ENCODE results near the gene CDH13. TPM values are rescaled to one million over a fixed set of nuclear protein-coding genes. Genes with fewer than 3 reads are reported as not detected.

The CDH13 gene
- total and polyA plus RNA-seq, 2 experiments from 2014 or later = 1.2 to 1.5 TPM

DNA sequence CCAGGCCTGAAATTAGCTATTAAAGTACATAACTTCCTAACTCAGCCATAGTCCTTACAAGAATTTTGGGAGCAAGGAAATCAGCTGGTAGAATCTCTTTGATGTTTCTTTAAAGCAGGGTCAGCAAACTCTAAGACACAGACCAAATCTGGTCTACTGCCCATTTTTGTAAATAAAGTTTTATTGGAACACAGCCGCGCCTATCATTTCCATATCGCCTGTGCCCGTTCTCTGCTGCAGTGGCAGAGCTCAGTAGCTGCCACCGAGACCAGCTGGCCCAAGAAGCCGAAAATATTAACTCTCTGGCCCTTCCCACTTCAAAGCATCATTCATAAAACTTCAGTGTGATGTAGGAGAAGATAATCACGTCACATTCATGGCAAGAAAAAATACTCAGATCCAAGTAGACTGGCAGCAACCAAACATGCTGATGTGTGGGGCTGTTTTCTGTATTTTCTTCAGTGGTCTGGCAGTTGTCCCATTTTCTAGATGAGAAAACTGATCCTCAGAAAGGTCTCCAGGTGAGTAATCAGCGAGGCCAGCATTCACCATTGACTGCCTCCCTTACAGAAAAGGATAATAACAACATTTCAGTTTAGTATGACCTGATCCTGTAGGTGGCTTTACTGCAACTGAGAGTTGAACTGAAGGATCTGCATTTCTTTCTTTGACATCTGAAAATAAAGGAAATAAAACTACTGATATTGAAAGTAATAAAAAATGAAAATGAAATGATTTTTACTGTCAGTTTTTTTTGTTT, 1163.1 kb downstream of the CDH13 start:
- Histone ChIP-seq H3K4me3 (no peak overlapping the region), H3K4me1 (ENCODE audit: insufficient read depth) (no peaks in the 10 kb centered on the region), H3K79me2 (no peaks in the 10 kb centered on the region), H3K27me3 (no peaks in the 10 kb centered on the region), H4K20me1 (ENCODE audit: insufficient read depth, poor library complexity, severe bottlenecking) (no peaks in the 10 kb centered on the region), H3K9me2 (replicated peaks; ENCODE audit: insufficient read depth) (no peaks in the 10 kb centered on the region), H3K9me3 (ENCODE audit: low read depth) (no peaks in the 10 kb centered on the region), H3K27ac (no peak overlapping the region), H2AFZ (no peak overlapping the region), H3K36me3 (replicated peaks; ENCODE audit: insufficient read depth, low read depth) (no peaks in the 10 kb centered on the region), H3K4me2 (no peak overlapping the region)
- TF ChIP-seq EZH2phosphoT487 (IDR thresholded peaks at IDR 0.05; ENCODE audit: low read depth, severe bottlenecking, unreplicated experiment) (no peak), EZH2 (IDR thresholded peaks at IDR 0.05; ENCODE audit: borderline replicate concordance) (no peak)
- TF ChIP-seq, protein P1, sequence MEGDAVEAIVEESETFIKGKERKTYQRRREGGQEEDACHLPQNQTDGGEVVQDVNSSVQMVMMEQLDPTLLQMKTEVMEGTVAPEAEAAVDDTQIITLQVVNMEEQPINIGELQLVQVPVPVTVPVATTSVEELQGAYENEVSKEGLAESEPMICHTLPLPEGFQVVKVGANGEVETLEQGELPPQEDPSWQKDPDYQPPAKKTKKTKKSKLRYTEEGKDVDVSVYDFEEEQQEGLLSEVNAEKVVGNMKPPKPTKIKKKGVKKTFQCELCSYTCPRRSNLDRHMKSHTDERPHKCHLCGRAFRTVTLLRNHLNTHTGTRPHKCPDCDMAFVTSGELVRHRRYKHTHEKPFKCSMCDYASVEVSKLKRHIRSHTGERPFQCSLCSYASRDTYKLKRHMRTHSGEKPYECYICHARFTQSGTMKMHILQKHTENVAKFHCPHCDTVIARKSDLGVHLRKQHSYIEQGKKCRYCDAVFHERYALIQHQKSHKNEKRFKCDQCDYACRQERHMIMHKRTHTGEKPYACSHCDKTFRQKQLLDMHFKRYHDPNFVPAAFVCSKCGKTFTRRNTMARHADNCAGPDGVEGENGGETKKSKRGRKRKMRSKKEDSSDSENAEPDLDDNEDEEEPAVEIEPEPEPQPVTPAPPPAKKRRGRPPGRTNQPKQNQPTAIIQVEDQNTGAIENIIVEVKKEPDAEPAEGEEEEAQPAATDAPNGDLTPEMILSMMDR (IDR thresholded peaks at IDR 0.05; ENCODE audit: poor library complexity) = no peak
- 87% methylated on average over 8 of the region's 8 CpGs for WGBS (ENCODE audit: low lambda C conversion rate, missing lambda C conversion rate)
- DNase-seq (ENCODE audit: low spot score) = no peak

- H3K79me2 ChIP-seq = no peaks in the 10 kb centered on the region
- H2AFZ ChIP-seq = no peak overlapping the region
- no peaks in the 10 kb centered on the region for H3K4me1 ChIP-seq (ENCODE audit: insufficient read depth)
- no peaks in the 10 kb centered on the region for H4K20me1 ChIP-seq (ENCODE audit: insufficient read depth, poor library complexity, severe bottlenecking)
- H3K27ac ChIP-seq = no peak overlapping the region
- H3K36me3 ChIP-seq (replicated peaks; ENCODE audit: insufficient read depth, low read depth) = no peaks in the 10 kb centered on the region
- DNase-seq (ENCODE audit: low spot score) = no peak
- no peak overlapping the region for H3K4me2 ChIP-seq
- peaks cover 2% of the 10 kb centered on the region for H3K27me3 ChIP-seq
- H3K9me3 ChIP-seq (ENCODE audit: low read depth) = no peaks in the 10 kb centered on the region
- H3K4me3 ChIP-seq = no peak overlapping the region
- WGBS (ENCODE audit: low lambda C conversion rate, missing lambda C conversion rate) = 93% methylated on average over 10 of the region's 10 CpGs
- TF ChIP-seq EZH2phosphoT487 (IDR thresholded peaks at IDR 0.05; ENCODE audit: low read depth, severe bottlenecking, unreplicated experiment) = no peak
- TF ChIP-seq, protein P1 (IDR thresholded peaks at IDR 0.05; ENCODE audit: poor library complexity) = no peak
- no peak for TF ChIP-seq EZH2 (IDR thresholded peaks at IDR 0.05; ENCODE audit: borderline replicate concordance)
- no peaks in the 10 kb centered on the region for H3K9me2 ChIP-seq (replicated peaks; ENCODE audit: insufficient read depth)
Observed at GRCh38 chr16:83791916-83792315, 1165.1 kb downstream of the CDH13 start.

DNA sequence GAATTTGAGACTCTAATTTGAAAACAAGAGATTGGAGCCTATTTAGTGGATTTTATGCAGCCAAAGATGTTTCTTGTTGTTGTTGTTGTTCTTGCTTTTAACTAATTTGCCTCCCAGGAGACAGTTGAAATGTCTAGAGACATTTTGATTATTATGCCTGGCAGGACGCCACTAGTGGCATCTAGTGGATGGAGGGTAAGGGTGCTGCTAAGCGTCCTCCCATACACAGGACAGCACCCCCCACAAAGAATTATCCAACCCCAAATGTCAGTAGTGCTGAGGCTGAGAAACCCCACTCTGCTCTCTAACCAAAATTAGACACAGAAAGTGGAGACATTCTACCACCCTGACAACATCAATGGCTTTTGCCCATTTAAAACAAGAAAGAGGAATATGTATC, 1165.6 kb downstream of the CDH13 start:
- H2AFZ ChIP-seq = no peak overlapping the region
- no peaks in the 10 kb centered on the region for H4K20me1 ChIP-seq (ENCODE audit: insufficient read depth, poor library complexity, severe bottlenecking)
- no peaks in the 10 kb centered on the region for H3K36me3 ChIP-seq (replicated peaks; ENCODE audit: insufficient read depth, low read depth)
- H3K27ac ChIP-seq = no peak overlapping the region
- H3K27me3 ChIP-seq = peaks cover 7% of the 10 kb centered on the region
- no peaks in the 10 kb centered on the region for H3K9me3 ChIP-seq (ENCODE audit: low read depth)
- no peak for DNase-seq (ENCODE audit: low spot score)
- no peak overlapping the region for H3K4me2 ChIP-seq
- H3K9me2 ChIP-seq (replicated peaks; ENCODE audit: insufficient read depth) = no peaks in the 10 kb centered on the region
- H3K4me3 ChIP-seq = no peak overlapping the region
- no peaks in the 10 kb centered on the region for H3K79me2 ChIP-seq
- H3K4me1 ChIP-seq (ENCODE audit: insufficient read depth) = no peaks in the 10 kb centered on the region
- TF ChIP-seq EZH2phosphoT487 (IDR thresholded peaks at IDR 0.05; ENCODE audit: low read depth, severe bottlenecking, unreplicated experiment) (no peak), EZH2 (IDR thresholded peaks at IDR 0.05; ENCODE audit: borderline replicate concordance) (no peak)
- TF ChIP-seq, protein P1 (IDR thresholded peaks at IDR 0.05; ENCODE audit: poor library complexity) = no peak
- whole genome bisulfite sequencing (ENCODE audit: low lambda C conversion rate, missing lambda C conversion rate) = 83% methylated on average over 2 of the region's 2 CpGs

Measured in hepatocyte (in vitro differentiated cells).